Stimulated activated CD4-positive, alpha-beta T cell treated with anti-CD3 and anti-CD28 coated beads, TNF-alpha, amount 100 ng/mL, for 48 hours (primary cell): ENCODE measurements around the gene EIF4B.

Source experiments
- DNase-seq, 3 donors: peaks; one replicate each; pipeline ENCODE4 v3.0.0-alpha.2; 2020; ENCODE audit warnings: low read depth in 3 of 3

EIF4B gene

GRCh38 chr12:53068811-53069585, 62.7 kb downstream of the EIF4B start:
- no peak for DNase-seq

DNA sequence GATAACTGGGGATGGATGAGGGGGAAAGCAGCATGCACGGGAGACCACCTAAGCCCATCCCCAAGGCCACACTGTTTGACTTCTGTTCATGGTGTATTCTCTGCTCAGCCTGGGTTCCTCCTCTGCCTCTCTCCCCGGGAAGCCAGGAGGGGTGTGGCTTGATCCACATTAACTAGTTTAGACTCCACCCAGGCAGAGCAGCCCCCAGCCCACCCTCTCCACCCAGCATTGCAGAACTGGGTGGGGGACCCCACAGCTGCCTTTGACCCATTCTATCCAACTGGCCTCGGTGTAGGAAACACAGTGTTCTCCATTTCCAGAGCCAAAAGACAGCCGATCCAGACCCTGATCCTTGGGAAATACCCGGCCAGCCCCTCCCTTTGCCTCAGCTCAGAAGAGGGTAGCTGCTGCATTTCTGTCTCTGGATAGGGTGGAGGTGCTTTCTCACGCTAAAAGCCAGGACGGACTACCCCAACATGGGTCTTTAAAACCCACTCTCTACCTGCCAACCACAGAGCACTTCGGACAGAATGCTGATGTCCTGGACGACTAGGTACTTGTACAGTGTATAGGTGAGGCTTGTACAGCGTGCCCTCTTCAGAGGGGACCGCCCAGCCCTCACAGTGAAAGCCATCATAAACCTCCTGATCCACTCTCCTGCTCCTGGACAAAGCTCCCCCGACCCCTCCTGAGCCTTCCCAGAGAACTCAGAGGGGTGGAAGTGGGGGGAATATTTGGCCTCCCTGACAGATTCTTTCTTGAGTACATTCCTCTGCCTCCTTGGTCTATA, 63.6 kb downstream of the EIF4B start:
- no peak for DNase-seq

GRCh38 chr12:53070877-53071492, 64.7 kb downstream of the EIF4B start:
- DNase-seq, result no peak

GRCh38 chr12:53071591-53072551, 65.6 kb downstream of the EIF4B start:
- no peak for DNase-seq

- no peak for DNase-seq
These were observed 67.6 kb downstream of the EIF4B start for GRCh38 chr12:53073881-53074280.

DNA sequence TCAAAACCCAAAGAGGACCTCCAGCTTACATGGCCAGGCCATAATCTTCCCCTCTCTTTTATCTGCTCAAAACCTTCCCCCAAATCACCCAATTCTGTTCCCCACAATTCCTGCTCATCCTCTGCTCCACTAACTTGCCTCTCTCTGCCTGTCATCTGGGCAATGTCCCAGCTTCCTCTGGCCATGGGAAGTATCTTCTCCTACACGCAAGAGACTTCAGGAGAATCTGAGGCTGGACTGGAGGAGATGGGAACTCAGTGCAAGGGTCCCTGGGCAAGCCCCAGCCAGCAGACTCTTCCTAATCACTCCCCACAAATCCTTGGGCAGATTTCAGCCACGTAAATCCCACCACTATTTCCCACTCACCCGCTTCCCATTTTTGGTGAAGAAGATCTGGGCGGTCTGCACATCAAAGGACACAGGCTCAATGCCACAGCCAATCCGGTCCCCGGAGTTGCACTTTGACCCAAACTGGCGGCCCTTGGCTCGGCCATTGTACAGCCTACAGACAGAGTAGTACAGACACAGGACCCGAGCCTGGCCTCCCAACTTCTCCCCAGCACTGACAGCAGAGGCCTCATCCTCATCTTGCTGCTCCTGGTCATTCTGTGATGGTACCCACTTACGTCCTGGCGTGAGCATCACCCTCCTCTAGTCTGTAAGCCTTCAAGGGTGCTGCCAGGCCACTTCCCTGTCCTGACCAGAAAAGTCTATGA, 68.2 kb downstream of the EIF4B start:
- DNase-seq, result no peak

GRCh38 chr12:53074999-53075370, 68.7 kb downstream of the EIF4B start:
- DNase-seq, result no peak

DNA sequence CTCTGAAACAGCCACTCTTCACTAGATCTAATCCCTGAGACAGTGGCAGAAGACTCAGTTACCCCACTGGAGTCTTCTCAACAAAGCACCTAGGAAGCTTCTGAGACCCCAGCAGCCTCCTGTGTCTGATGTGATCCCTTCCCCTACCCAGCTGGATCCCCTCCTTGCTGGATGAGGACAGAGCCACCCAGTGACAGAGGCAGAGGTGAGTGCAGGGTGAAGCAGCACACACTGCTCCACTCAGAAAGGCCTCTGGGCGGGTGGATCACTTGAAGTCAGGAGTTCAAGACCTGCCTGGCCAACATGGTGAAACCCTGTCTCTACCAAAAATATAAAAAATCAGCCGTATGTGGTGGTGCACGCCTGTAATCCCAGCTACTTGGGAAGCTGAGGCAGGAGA, 70.2 kb downstream of the EIF4B start:
- DNase-seq, result no peak

GRCh38 chr12:53077030-53077429, 70.8 kb downstream of the EIF4B start:
- DNase-seq, result no peak

- DNase-seq, result no peak
These were observed 72.4 kb downstream of the EIF4B start for GRCh38 chr12:53078425-53079225.

GRCh38 chr12:53079226-53080117, 73.2 kb downstream of the EIF4B start, which contains the start of gene SPRYD3:
TSS of gene SPRYD3 (minus strand) at chr12:53079390. CDS start at chr12:53079333, 57 bp downstream.
- DNase-seq, result peak; percentile 89 to 96 (median 93)

GRCh38 chr12:53082637-53083175, 76.5 kb downstream of the EIF4B start:
- no peak for DNase-seq

DNA sequence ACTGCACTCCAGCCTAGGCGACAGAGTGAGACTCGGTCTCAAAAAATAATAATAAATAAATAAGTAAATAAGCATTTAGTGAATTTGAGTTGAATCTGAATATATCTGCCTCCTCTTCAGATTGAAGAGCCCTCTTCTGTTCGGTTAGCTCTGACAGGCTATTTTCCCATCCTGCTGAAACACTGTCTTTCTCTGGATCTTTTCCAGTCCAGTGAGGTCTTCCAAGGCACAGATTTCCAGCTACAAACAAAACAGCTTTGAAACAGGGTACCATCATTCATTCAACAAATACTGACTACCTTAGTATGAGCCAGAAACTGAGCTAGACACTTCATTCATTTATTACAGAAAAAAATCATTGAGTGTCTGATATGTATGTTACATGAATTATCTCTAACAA, 80.1 kb downstream of the EIF4B start:
- DNase-seq, result no peak

- DNase-seq, result no peak
These were observed 83.8 kb downstream of the EIF4B start for GRCh38 chr12:53090105-53090504.

DNA sequence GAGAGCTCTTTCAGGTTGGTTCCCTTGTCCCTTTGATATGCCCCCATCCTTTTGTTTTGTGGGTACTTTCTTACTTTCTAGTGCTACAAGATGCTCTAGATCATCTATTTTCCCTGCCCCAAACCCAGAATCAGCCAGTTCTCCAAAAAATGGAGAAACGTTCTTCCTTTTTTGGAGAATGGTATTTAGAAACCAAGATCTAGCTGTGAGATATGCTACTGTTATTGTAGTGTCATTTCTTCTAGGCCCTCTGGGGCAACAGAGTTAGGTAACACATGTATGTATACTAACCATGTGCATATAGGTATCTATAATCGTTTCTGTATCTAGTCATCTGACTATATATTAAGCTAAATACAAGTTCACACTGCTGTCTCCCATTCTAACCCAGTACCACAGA, 84.3 kb downstream of the EIF4B start:
- DNase-seq, result no peak

- DNase-seq, result no peak
These were observed 85.5 kb downstream of the EIF4B start for GRCh38 chr12:53091756-53092155.
